GM12878 (cell line): ENCODE results near the gene SPINK13. TPM values are rescaled to one million over a fixed set of nuclear protein-coding genes. Genes with fewer than 3 reads are reported as not detected.

Experiments used
- ATAC-seq: fragments of 200-7000 bp; cut with Tn5 transposase; 3 replicates; pipeline ENCODE4 v1.9.1; 2020; ENCODE audit warnings: mild to moderate bottlenecking, moderate library complexity
- BruUV-seq: library from RNA; stranded (reverse); fragments of 400-500 nt; replicated peaks from 2 replicates; lab custom pipeline; 2021; lab: Mats Ljungman, UMichigan
- CTCF ChIA-PET: fragments of 300-600 bp; sonication (Branson Sonifier 250); formaldehyde crosslinking; extraction: SDS; loops from one replicate; lab custom pipeline; 2021; ENCODE audit warnings: inconsistent platforms; lab: Yijun Ruan, JAX
- POLR2A ChIA-PET: fragments of 350-600 bp; formaldehyde crosslinking; extraction: SDS; loops from one replicate; lab custom pipeline; 2021; ENCODE audit warnings: inconsistent platforms; lab: Charles Lee
- RAD21 ChIA-PET: fragments of 300-600 bp; sonication (Branson Sonifier 250); formaldehyde crosslinking; loops from one replicate; lab custom pipeline; 2023; ENCODE audit warnings: antibody characterized with exemption; ENCODE audit not compliant: unreplicated experiment; lab: Charles Lee
- SMC1A ChIA-PET: fragments of 300-600 bp; sonication (Branson Sonifier 250); formaldehyde crosslinking; loops from one replicate; lab custom pipeline; 2023; ENCODE audit not compliant: unreplicated experiment, uncharacterized antibody; lab: Charles Lee
- DNase-seq: peaks from one replicate; pipeline ENCODE4 v3.0.0-alpha.2; 2011; ENCODE audit warnings: low read depth, low spot score
- FAIRE-seq: peaks from 3 replicates; lab custom pipeline; 2011; peaks lifted over from hg19 to GRCh38; lab: Jason Lieb, UNC
- H2AFZ ChIP-seq: 2 replicates; pipeline ENCODE4 v1.6.0; 2011; ENCODE audit warnings: low read depth, low read length, control low read depth; ENCODE audit not compliant: control insufficient read depth
- H3K27ac ChIP-seq: 2 replicates; pipeline ENCODE4 v1.5.1; 2011; ENCODE audit warnings: control low read depth; ENCODE audit not compliant: control insufficient read depth, insufficient read depth
- H3K27me3 ChIP-seq, 2 experiments: replicated peaks in 1 of 2; 2 replicates each; pipeline versions ENCODE4 v1.6.0 to v1.6.1; 2011; ENCODE audit warnings: low read length in 1 of 2; ENCODE audit not compliant: control insufficient read depth in 2 of 2, insufficient read depth in 2 of 2
- H3K36me3 ChIP-seq, 2 experiments: 2 replicates each; pipeline ENCODE4 v1.5.1; 2011; ENCODE audit warnings: low read length in 1 of 2; ENCODE audit not compliant: control insufficient read depth in 2 of 2, insufficient read depth in 2 of 2
- H3K4me1 ChIP-seq: 2 replicates; pipeline ENCODE4 v1.6.1; 2011; ENCODE audit warnings: mild to moderate bottlenecking, low read length, moderate library complexity, mixed read lengths; ENCODE audit not compliant: control insufficient read depth, insufficient read depth
- H3K4me2 ChIP-seq: 2 replicates; pipeline ENCODE4 v1.6.0; 2011; ENCODE audit warnings: control low read depth; ENCODE audit not compliant: control insufficient read depth, insufficient read depth
- H3K4me3 ChIP-seq: fragments of 200-600 bp; sonication (generic); 2 replicates; pipeline ENCODE4 v1.5.1; 2016
- H3K79me2 ChIP-seq: 2 replicates; pipeline ENCODE4 v1.6.0; 2011; ENCODE audit warnings: low read length; ENCODE audit not compliant: control insufficient read depth, insufficient read depth
- H3K9ac ChIP-seq: 2 replicates; pipeline ENCODE4 v1.8.0; 2011; ENCODE audit warnings: low read length, control low read depth, mixed read lengths; ENCODE audit not compliant: control insufficient read depth, insufficient read depth
- H3K9me3 ChIP-seq: replicated peaks from 3 replicates; pipeline ENCODE4 v1.5.1; 2011; ENCODE audit warnings: mild to moderate bottlenecking, low read length; ENCODE audit not compliant: control insufficient read depth, insufficient read depth
- H4K20me1 ChIP-seq: 2 replicates; pipeline ENCODE4 v1.6.0; 2011; ENCODE audit not compliant: control insufficient read depth, insufficient read depth
- ATF3 ChIP-seq: IDR thresholded peaks from 2 replicates; pipeline ENCODE4 v1.6.1; 2011; ENCODE audit warnings: low read depth, mild to moderate bottlenecking, low read length, moderate library complexity, borderline replicate concordance; ENCODE audit errors: extremely low read depth
- CHD4 ChIP-seq: fragments of 200-600 bp; sonication (generic); IDR thresholded peaks from 2 replicates; pipeline ENCODE4 v1.6.1; 2016; ENCODE audit warnings: mild to moderate bottlenecking
- DPF2 ChIP-seq: fragments of 450-650 bp; IDR thresholded peaks from 2 replicates; pipeline ENCODE4 v1.6.1; 2017; ENCODE audit warnings: mild to moderate bottlenecking
- HSF1 ChIP-seq: fragments of 150-350 bp; IDR thresholded peaks from 2 replicates; pipeline ENCODE4 v1.6.1; 2014; ENCODE audit warnings: mild to moderate bottlenecking, low read depth, low read length
- NFYB ChIP-seq: IDR thresholded peaks from 2 replicates; pipeline ENCODE4 v1.6.1; 2011; ENCODE audit warnings: low read depth, mild to moderate bottlenecking, low read length, improper control_type of control experiment, moderate library complexity; ENCODE audit not compliant: insufficient read depth
- NR2C1 ChIP-seq: fragments of 450-650 bp; IDR thresholded peaks from 2 replicates; pipeline ENCODE4 v1.6.1; 2017; ENCODE audit warnings: antibody characterized with exemption, mild to moderate bottlenecking, moderate library complexity
- POLR2A ChIP-seq: IDR thresholded peaks from 2 replicates; pipeline ENCODE4 v1.6.1; 2011; ENCODE audit warnings: low read depth, mild to moderate bottlenecking, low read length
- RAD21 ChIP-seq: IDR thresholded peaks from 2 replicates; pipeline ENCODE4 v1.6.1; 2011; ENCODE audit warnings: mild to moderate bottlenecking, low read depth, low read length, moderate library complexity; ENCODE audit not compliant: insufficient read depth
- RAD51 ChIP-seq: fragments of 450-650 bp; IDR thresholded peaks from 2 replicates; pipeline ENCODE4 v1.6.1; 2016; ENCODE audit warnings: moderate library complexity, mild to moderate bottlenecking, inconsistent platforms
- ZNF24 ChIP-seq: fragments of 450-650 bp; IDR thresholded peaks from 2 replicates; pipeline ENCODE4 v1.6.1; 2017; ENCODE audit warnings: antibody characterized with exemption, mild to moderate bottlenecking
- ZNF384 ChIP-seq: IDR thresholded peaks from 2 replicates; pipeline ENCODE4 v1.6.1; 2012; ENCODE audit warnings: low read depth, mild to moderate bottlenecking, low read length, improper control_type of control experiment, borderline replicate concordance
- ZNF592 ChIP-seq: fragments of 450-650 bp; IDR thresholded peaks from 2 replicates; pipeline ENCODE4 v1.6.1; 2017; ENCODE audit warnings: mild to moderate bottlenecking, moderate library complexity
- WGBS: methylation state at CpG from one replicate; pipeline ENCODE4 v1.1.6; 2016; ENCODE audit warnings: low lambda C conversion rate; ENCODE audit not compliant: insufficient replicate concordance, insufficient coverage; ENCODE audit errors: missing lambda C conversion rate; 5-methylcytosine and 5-hydroxymethylcytosine counted together
- in situ Hi-C: fragments of 300-500 bp; cut with MboI; formaldehyde crosslinking; loops from 9 replicates; pipeline ENCODE4 v1.14.3; 2018; ENCODE audit warnings: mixed read lengths
- intact Hi-C: fragments of 100-400 bp; cut with micrococcal nuclease; formaldehyde crosslinking; loops from one replicate; pipeline ENCODE4 v1.14.2; 2022; ENCODE audit not compliant: unreplicated experiment
- polyA plus RNA-seq, 11 experiments: library from polyadenylated mRNA; depleted of rRNA in 4 of 11; unstranded in 6 of 11; stranded (reverse) in 5 of 11; fragments of >200 nt; fragmentation: Nextera tagmentation in 4 of 11; fragmentation: Illumina TruSeq in 1 of 11; extraction: Ambion mirVana in 4 of 11; extraction: Trizol in 1 of 11; gene quantifications; 1 replicate in 1 of 11; 2 replicates in 10 of 11; pipeline versions ENCODE4 v1.2.1 to v1.2.3, GENCODE V29; 2011 to 2016; ENCODE audit warnings: inconsistent platforms in 2 of 11, missing spikeins in 2 of 11, low read depth in 1 of 11
- total RNA-seq, 4 experiments: library from RNA; depleted of rRNA in 3 of 4; stranded (reverse); fragments of >200 nt in 3 of 4; fragmentation: Illumina TruSeq in 1 of 4; extraction: Trizol in 1 of 4; gene quantifications; 2 replicates each; pipeline versions ENCODE4 v1.2.1 to v1.2.3, GENCODE V29; 2013 to 2021

The SPINK13 gene
- total and polyA plus RNA-seq, 10 of the 15 experiments (the other 5 are each of a cell fraction or from before 2014, with no cell fraction given) = 0.15 to 0.16 TPM; not detected in 8

GRCh38 chr5:148237785-148238417 is 30.7 kb upstream of the SPINK13 start (continued):
- TF ChIP-seq HSF1 (no peak), NFYB (no peak), CHD4 (no peak), NR2C1 (no peak), ZNF24 (no peak)

GRCh38 chr5:148238418-148238794 is 30.2 kb upstream of the SPINK13 start, which contains the start of gene MARCOL:
Gene MARCOL, plus strand, starts transcription at chr5:148238525. Its CDS starts 73 bp downstream, at chr5:148238598.
- intact Hi-C loops (no loop called here), in situ Hi-C loops (no loop called here)
- FAIRE-seq (no peak), DNase-seq (no peak), ATAC-seq (no peak)
- Histone ChIP-seq H3K79me2 (no peaks in the 10 kb centered on the region), H3K36me3 (no peaks in the 10 kb centered on the region), H3K27ac (no peak within 1 kb of the TSS), H2AFZ (no peak within 1 kb of the TSS), H3K4me1 (no peaks in the 10 kb centered on the region), H3K9ac (no peak within 1 kb of the TSS), H3K9me3 (no peaks in the 10 kb centered on the region), H4K20me1 (no peaks in the 10 kb centered on the region), H3K4me2 (no peak within 1 kb of the TSS), H3K4me3 (no peak within 1 kb of the TSS), H3K27me3 (no peaks in the 10 kb centered on the region)
- ChIA-PET CTCF (no interaction called here), POLR2A (no interaction called here), SMC1A (no interaction called here), RAD21 (no interaction called here)
- BruUV-seq = no TSS peak
- TF ChIP-seq POLR2A = no peak
- TF ChIP-seq ZNF592 = no peak
- no peak for TF ChIP-seq ZNF24
- no peak for TF ChIP-seq ZNF384
- TF ChIP-seq NFYB = no peak
- no peak for TF ChIP-seq RAD21
- no peak for TF ChIP-seq RAD51
- no peak for TF ChIP-seq DPF2
- no peak for TF ChIP-seq ATF3
- WGBS = 3% methylated on average over 2 of the region's 2 CpGs
